IPS DF 19.7 (cell line): Measurements from ENCODE around the gene NRXN3.

Source experiments
- DNase-seq: peaks from one replicate; pipeline ENCODE4 v3.0.0-alpha.2; 2013; ENCODE audit warnings: low read depth, low spot score

NRXN3 gene

GRCh38 chr14:79334272-79334671, 1164.1 kb downstream of the NRXN3 start:
- no peak for DNase-seq

- DNase-seq = no peak
Observed at GRCh38 chr14:79337761-79338160, 1167.6 kb downstream of the NRXN3 start.

GRCh38 chr14:79342942-79343341, 1172.8 kb downstream of the NRXN3 start:
- no peak for DNase-seq

GRCh38 chr14:79351011-79351410, 1180.8 kb downstream of the NRXN3 start:
- DNase-seq = no peak

- no peak for DNase-seq
Observed at GRCh38 chr14:79352076-79352630, 1182.0 kb downstream of the NRXN3 start.

- DNase-seq = no peak
Observed at GRCh38 chr14:79354336-79354735, 1184.2 kb downstream of the NRXN3 start.

- no peak for DNase-seq
Observed at GRCh38 chr14:79356040-79356439, 1185.9 kb downstream of the NRXN3 start.

GRCh38 chr14:79357307-79357706, 1187.1 kb downstream of the NRXN3 start:
- no peak for DNase-seq

- no peak for DNase-seq
Observed at GRCh38 chr14:79363291-79363690, 1193.1 kb downstream of the NRXN3 start.

GRCh38 chr14:79369359-79370332, 1199.5 kb downstream of the NRXN3 start:
- no peak for DNase-seq

GRCh38 chr14:79370969-79371368, 1200.8 kb downstream of the NRXN3 start:
- DNase-seq = no peak

- DNase-seq = no peak
Observed at GRCh38 chr14:79373451-79373850, 1203.3 kb downstream of the NRXN3 start.

- no peak for DNase-seq
Observed at GRCh38 chr14:79375356-79375755, 1205.2 kb downstream of the NRXN3 start.

- no peak for DNase-seq
Observed at GRCh38 chr14:79376557-79376956, 1206.4 kb downstream of the NRXN3 start.

- DNase-seq = peak; percentile 72
Observed at GRCh38 chr14:79378020-79378419, 1207.8 kb downstream of the NRXN3 start.

- DNase-seq = no peak
Observed at GRCh38 chr14:79379266-79379665, 1209.1 kb downstream of the NRXN3 start.

GRCh38 chr14:79383031-79383430, 1212.9 kb downstream of the NRXN3 start:
- no peak for DNase-seq

- no peak for DNase-seq
Observed at GRCh38 chr14:79383475-79383874, 1213.3 kb downstream of the NRXN3 start.

- no peak for DNase-seq
Observed at GRCh38 chr14:79395061-79395460, 1224.9 kb downstream of the NRXN3 start.

- DNase-seq = no peak
Observed at GRCh38 chr14:79404874-79405511, 1234.8 kb downstream of the NRXN3 start.

GRCh38 chr14:79405512-79405910, 1235.3 kb downstream of the NRXN3 start:
- DNase-seq = no peak

- DNase-seq = no peak
Observed at GRCh38 chr14:79407572-79407971, 1237.4 kb downstream of the NRXN3 start.

GRCh38 chr14:79408696-79409095, 1238.5 kb downstream of the NRXN3 start:
- DNase-seq = no peak
